Epithelial cell of esophagus (primary cell): ENCODE measurements around the gene LVRN.

Source experiments
- DNase-seq: peaks from one replicate; pipeline ENCODE4 v3.0.0; 2010; ENCODE audit warnings: low read depth
- H3K4me3 ChIP-seq: 2 replicates; pipeline ENCODE4 v1.5.1; 2011; ENCODE audit warnings: mild to moderate bottlenecking, low read length, control low read depth
- TF ChIP-seq, protein P1 (sequence below): IDR thresholded peaks from 2 replicates; pipeline ENCODE4 v1.5.1; 2011; ENCODE audit warnings: low read depth, mild to moderate bottlenecking, low read length, control low read depth, inconsistent platforms; ENCODE audit not compliant: insufficient read depth; ENCODE audit errors: missing control alignments

LVRN gene

DNA sequence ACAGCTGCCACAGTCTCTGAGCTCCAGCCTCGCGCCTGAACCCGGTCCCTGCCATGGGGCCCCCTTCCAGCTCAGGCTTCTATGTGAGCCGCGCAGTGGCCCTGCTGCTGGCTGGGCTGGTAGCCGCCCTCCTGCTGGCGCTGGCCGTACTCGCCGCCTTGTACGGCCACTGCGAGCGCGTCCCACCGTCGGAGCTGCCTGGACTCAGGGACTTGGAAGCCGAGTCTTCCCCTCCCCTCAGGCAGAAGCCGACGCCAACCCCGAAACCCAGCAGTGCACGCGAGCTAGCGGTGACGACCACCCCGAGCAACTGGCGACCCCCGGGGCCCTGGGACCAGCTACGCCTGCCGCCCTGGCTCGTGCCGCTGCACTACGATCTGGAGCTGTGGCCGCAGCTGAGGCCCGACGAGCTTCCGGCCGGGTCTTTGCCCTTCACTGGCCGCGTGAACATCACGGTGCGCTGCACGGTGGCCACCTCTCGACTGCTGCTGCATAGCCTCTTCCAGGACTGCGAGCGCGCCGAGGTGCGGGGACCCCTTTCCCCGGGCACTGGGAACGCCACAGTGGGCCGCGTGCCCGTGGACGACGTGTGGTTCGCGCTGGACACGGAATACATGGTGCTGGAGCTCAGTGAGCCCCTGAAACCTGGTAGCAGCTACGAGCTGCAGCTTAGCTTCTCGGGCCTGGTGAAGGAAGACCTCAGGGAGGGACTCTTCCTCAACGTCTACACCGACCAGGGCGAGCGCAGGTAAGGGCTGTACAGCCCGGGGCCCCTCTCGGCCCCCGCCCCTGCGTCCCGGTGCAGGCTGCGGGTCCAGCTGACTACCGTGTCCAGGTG lies 509 bp downstream of the LVRN start:
- H3K4me3 ChIP-seq = peak overlapping the region; percentile 7
- DNase-seq = no peak
- TF ChIP-seq, protein P1, sequence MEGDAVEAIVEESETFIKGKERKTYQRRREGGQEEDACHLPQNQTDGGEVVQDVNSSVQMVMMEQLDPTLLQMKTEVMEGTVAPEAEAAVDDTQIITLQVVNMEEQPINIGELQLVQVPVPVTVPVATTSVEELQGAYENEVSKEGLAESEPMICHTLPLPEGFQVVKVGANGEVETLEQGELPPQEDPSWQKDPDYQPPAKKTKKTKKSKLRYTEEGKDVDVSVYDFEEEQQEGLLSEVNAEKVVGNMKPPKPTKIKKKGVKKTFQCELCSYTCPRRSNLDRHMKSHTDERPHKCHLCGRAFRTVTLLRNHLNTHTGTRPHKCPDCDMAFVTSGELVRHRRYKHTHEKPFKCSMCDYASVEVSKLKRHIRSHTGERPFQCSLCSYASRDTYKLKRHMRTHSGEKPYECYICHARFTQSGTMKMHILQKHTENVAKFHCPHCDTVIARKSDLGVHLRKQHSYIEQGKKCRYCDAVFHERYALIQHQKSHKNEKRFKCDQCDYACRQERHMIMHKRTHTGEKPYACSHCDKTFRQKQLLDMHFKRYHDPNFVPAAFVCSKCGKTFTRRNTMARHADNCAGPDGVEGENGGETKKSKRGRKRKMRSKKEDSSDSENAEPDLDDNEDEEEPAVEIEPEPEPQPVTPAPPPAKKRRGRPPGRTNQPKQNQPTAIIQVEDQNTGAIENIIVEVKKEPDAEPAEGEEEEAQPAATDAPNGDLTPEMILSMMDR = no peak

GRCh38 chr5:115963566-115963965 lies 1.3 kb downstream of the LVRN start:
- no peak for DNase-seq
- H3K4me3 ChIP-seq = no peak overlapping the region
- TF ChIP-seq, protein P1 = no peak

DNA sequence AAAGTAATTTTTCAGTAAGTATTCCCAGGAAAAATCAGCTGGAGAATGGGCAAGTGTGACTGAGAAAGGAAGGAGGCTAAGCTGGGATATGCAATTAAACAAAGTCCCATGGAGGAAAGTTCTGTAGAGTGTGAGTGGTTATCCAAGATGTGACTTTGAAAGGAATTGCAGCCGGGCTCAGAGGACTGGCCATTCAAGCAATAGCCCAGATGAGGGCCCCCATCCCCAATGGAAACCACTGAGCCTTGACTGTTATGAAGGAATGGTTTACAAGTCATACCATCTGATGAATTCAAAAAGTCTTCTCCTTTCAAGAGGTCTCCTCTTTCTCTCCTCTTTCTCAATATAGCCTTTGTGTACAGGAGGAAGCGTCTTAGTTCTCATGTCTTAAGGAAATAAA lies 6.5 kb downstream of the LVRN start:
- DNase-seq = no peak
- H3K4me3 ChIP-seq = no peak overlapping the region
- TF ChIP-seq, protein P1 = no peak

- TF ChIP-seq, protein P1 = no peak
- no peak overlapping the region for H3K4me3 ChIP-seq
- DNase-seq = no peak
Observed at GRCh38 chr5:115977096-115977495, 14.8 kb downstream of the LVRN start.

DNA sequence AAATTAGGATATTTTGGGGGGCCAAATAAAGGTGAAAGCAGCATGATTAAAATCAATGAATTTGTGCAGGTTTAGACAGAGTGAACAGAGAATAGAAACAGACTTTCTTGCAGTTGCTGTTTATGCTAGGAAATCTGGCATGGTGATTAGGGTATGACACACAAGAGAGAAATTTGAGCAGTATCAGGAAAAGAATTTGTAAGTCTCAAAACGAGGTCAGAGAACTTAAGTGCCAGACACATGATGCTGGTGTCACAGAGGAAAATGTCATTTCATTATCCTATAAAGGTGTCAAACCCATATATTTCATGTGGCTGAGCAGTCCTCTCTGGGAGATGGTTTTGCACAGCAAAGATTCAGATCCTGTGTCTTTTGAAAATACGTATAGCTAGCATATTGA lies 15.7 kb downstream of the LVRN start:
- no peak overlapping the region for H3K4me3 ChIP-seq
- peak; percentile 29 for DNase-seq
- TF ChIP-seq, protein P1 = no peak

DNA sequence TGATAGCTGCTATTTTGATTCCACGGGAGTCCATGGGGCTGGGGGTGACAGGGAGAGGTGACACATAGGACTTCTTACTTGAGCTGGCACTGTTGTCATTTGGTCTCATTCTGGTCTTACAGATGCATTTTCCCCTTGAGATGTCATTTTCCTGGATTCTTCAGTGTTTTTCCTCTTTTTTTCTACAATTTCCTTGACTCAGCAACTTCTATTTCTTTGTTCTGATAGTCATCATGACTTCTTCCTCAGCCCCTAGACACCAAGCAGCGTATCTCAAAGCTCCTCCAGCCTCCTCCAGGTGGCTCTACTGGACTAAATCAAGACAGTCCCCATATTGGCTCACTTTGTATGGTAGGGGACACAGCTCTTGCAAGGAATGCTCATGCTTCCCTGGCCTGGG lies 16.5 kb downstream of the LVRN start:
- no peak overlapping the region for H3K4me3 ChIP-seq
- TF ChIP-seq, protein P1 = no peak
- no peak for DNase-seq
